NCI-H2227 (cell line): ENCODE data around the gene DYNC2H1.

Source experiments
- DNase-seq: peaks from one replicate; lab custom pipeline; 2025; ENCODE audit not compliant: unreplicated experiment; lab: John Stamatoyannopoulos, UW

The DYNC2H1 gene

DNA sequence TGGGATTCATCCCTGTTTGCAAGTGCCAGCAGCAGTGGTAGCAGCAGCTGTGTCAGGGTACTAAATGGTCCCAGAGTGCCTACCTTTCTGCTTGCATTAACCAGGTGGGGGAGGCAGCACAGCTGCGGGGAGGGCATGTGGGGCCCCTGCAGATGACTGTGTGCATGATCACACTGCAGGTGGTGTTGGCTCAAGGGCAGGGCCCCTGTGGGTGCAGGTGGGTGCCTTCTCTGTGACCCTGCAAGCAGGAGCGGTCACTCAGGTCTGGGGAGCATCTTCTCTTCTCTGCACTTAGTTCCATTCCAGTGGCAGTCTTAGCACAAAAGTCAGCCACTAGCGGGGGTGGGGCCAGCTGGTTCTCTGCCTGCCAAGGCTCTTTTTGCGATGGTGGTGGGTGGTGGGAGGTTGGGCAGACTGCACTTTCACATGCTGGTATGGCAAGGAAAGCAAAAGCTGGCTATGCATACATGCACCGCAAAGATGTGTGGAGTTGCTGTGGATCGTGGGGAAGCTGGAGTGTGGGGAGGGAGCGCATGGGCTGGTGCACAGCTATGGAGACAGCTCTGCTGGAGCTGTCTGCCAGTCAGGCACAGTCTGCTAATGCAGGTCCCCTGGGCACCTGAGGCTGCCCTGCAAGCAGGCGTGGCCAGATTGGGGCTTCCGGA, 157.1 kb downstream of the DYNC2H1 start:
- DNase-seq: no peak

DNA sequence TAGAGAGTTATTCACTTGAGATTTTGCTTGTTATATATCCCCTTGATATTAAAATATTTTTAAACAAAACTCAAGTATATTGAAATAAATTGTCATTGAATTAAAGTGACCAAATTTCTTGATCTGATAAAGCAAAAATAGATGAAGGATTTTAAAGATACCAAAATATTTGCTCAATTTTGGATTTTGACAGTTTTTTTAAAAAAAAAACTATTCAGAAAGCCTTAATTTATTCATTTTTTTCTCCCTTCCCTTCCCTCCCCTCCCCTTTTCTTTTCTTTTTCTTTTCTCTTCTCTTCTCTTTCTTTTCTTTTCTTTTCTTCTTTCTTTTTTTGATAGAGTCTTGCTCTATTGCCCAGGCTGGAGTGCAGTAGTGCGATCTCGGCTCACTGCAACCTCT, 163.7 kb downstream of the DYNC2H1 start:
- DNase-seq: no peak

DNA sequence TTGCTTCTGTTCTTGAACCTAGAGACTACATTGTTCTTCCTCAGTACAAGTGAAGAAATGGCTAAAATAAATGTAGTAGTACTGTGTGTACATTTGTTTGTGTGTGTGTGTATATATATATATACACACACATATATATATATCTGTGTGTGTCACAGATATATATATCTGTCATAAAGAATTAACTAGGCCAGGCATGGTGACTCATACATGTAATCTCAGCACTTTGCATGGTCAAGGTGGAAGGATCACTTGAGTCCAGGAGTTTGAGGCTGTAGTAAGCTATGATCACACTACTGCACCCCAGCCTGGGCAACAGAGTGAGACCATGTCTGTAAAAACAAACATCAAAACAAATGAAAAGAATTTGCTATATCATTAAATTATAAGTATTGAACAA, 164.8 kb downstream of the DYNC2H1 start:
- no peak for DNase-seq

DNA sequence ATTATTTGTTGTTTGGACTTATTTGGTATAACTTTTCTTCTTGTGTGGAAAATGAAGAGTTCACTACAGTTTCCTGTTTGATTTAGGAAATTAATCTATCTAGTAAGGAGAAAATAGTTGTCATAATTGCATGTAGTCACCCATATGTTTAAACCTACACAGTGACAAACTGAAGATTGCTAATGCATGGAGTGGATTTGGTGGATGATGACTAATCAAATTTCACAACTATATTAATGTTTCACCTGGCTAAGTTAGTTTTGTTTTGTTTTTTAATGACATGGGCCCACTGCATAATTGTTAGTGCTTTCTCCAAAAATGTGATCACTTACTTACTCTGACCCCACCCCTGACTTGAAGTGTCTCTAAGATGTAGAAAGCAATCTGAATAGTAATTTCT, 170.6 kb downstream of the DYNC2H1 start:
- no peak for DNase-seq

DNA sequence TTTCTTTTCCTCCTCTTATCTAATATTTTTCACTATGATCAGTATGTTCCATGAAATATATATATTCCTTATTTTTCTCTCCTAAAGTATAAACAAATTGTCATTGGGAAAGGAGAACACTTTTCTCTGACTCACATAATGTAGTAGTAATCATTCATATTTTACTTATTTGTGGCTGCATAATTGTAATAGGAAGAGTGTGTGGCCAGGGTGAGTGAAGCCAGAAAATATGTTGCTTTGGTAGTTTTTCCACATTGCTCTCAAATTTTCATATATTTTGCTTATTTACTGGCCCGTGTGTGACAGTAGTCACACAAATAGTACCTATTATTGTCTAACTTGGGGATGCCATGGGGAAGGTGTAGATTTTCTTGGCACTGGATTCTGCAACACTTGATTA, 172.1 kb downstream of the DYNC2H1 start:
- no peak for DNase-seq

DNA sequence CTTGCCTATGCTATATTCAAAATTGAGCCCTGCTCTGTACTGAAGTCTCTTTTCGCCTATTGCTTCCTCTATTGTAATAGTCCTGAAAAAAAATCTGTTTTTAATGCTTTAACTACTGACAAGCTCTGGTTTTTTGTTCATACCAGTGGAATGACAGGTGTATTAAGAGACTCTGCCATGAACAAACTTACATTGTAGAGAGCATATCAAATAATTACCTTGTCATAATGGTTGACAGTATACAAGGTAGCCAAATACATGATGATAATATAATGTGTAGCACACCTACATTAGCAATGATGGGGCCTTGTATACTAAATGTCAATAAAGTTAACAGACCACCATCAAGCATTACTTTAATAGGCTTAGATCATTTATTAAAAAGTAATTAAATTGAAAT, 175.0 kb downstream of the DYNC2H1 start:
- DNase-seq: no peak

DNA sequence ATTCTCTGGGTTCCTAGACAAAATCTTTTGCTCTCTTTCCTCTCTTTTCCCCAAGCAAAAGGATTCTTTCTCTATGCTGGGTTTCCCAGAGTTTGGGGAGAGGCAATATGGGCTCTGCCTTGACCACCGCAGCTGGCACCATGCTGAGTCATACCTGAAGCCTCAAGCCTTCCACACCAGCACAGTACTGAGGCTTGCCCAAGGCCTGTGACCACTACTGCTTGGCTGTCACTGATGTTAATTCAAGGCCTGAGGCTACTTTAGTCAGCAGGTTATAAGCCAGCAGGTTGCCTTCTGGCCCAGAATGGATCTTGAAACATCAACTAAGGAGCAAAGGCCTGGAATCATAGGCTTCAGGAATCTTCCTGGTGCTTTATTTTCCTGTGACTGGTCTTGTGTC, 185.3 kb downstream of the DYNC2H1 start:
- DNase-seq: no peak

DNA sequence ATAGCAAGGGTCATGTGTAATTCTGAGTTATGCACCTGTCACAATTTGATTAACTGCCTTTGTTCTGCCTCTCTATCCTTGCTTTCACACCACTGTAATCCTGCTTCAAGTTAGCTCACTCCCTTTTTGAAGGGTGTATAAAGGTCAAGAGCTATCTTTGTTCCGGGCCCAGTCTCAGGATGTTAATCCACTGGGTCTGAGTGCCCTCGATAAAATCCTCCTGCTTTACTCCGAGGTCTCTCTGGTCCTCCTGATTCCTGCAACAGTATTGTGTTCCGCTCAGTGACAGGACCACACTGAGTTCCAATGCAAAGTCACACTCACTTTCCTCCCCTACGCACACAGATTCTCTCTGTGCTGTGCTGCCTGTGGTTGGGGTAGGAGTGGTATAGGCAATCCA, 186.5 kb downstream of the DYNC2H1 start:
- peak; percentile 0 for DNase-seq

DNA sequence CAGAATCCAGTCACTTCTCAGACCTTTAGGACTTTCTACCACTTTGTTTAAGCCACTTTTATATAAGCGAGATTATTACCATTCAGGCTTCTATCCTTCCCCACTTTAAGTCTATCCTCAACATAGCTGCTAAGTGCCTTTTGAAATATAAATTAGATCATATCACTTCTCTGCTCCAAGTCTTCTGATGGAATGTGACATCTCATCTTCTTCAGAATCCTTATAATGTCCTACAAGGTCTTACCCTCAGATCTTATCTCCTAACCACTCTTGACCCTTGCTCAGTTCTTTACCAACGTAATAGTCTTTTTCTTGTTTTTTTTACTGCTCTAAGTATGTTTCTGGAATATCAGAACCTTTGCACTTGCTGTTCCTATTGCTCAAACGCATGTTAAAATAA, 188.7 kb downstream of the DYNC2H1 start:
- no peak for DNase-seq

DNA sequence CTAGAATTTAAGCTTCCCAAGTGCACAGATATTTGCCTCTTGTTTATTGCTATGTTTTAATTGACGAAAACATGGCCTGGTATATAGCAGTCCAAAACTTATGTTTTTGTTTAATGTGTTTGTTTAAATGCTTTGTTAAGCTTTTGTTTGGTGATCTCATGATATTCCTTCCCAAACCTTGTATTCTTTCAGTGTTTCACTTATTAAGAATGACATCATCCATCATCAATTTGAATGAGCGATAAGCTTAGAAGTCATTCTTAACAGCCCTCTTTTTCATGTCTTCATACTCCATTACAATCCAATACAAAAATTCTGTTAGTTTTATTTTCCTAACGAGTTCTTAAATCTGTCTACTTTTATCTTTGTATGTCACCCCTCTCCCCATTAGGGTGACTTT, 206.0 kb downstream of the DYNC2H1 start:
- DNase-seq: no peak

DNA sequence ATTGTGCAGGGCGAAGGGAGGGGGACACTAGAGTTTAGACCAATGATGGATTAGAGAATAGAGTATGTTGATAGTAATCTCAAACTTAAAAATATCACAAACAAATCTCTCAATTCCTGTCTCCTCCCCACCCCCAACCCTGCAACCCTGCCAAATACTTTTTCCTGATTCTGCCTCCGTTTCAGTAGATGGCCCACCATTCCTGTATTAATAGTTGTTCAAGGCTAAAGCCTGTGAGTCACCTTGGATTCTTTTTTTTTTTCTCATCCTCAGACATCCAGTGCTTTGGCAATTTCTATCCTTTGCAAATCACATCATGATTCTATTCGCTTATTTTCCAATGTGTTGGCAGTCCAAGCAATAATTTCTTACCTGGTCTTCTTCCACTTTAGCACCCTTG, 207.9 kb downstream of the DYNC2H1 start:
- DNase-seq: no peak

DNA sequence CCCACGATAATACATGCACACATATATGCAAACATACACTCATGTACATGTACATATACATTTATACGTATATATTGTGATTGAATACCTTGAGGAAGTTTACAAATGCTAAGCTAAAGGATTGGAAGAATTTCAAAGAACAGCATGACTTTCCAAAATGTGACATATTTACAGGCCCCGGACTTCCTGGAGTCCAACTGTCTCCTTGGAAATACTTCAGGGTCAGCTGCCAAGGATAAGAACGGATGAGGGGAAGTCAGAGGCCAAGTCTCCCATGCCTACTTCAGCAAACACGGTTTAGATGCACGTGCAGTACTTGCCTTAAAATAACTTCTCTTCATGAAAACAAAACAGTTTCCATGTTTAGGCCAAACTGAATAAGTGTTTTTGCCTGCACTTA, 213.6 kb downstream of the DYNC2H1 start:
- DNase-seq: no peak

DNA sequence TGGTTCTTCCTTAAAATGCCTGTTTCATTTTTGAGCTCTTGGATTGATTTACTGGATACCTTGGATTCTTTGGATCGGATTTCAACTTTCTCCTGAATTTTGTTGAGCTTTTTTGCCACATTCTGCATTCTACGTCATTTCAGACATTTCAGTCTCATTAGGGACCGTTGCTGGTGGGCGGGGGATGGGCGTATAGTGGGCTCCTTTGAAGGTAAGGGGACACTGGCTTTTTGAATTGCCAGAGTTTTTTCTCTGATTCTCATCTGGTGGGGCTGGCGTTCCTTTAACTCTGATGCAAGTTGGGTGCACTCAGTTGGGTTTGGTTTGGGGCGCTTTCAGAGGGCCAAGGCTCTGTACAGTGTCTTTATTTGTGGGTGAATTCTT, 216.5 kb downstream of the DYNC2H1 start:
- no peak for DNase-seq

DNA sequence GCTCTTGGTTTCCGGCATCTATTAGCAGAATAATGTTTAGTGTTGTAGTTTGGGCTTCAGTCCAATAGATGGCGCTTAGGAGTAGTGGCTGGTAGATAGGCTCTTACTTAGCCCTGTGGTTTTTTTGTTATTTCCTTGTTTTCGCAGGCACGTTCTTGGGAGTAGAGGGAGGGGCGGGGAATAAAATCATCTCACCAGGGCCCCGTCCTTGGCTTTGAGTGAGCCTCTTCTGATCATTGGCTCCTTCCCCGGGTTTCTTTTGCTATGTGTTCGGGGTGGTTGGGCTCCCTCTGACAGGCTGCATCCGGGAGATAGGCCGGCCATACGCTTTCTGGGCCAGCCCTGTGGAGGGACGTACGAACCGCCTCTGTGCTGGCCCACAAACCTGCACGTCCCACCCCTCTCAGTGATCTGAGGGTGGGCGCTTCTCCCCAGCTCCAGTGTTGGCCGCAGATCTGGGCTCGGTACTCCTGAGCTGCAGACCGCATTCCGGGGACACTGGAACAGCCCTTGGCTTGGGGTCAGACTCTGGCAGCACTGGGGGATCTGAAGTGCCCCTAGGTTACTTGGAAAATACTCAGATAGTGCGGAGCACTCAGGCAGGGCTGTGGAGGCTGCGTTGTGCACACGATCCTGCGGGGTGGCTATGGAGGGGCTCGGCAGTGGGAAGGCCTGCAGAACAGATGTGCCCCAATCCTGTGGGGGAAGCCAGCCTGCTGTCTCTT, 217.0 kb downstream of the DYNC2H1 start:
- peak; percentile 49 for DNase-seq

DNA sequence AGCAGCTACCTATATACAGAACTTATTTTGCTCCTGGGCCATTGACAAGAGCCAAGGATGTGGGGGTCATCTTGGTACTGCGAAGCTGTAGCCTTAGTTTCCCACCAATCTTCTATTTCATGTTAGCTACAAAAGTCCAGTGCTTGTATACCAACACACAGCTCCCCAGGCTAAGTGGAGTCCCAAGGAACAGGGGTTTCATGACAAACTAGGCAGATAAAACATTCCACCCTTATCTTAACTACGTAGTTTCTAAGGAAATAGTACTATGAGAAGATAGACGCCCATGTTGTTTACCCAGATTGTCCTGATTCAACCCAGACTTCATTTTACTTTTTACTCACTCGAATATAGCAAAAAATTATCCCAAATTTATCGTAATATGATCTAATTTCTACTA, 218.5 kb downstream of the DYNC2H1 start:
- DNase-seq: no peak

DNA sequence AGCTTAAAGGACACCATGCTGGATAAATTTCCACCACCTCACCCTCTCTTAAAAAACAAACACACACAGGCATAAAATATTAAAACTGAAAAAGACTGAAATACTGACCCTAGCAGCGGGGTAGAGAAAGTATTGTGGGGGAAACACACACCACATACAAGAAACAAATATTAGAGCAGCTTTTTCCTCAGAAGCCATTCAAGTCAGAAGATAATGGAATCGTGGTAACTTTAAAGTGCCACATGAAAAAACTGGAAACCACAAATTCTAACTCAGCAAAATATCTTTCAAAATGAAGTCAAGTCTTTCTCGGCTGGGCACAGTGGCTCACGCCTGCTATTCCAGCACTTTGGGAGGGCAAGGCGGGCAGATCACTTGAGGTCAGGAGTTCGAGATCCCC, 223.2 kb downstream of the DYNC2H1 start:
- DNase-seq: no peak

DNA sequence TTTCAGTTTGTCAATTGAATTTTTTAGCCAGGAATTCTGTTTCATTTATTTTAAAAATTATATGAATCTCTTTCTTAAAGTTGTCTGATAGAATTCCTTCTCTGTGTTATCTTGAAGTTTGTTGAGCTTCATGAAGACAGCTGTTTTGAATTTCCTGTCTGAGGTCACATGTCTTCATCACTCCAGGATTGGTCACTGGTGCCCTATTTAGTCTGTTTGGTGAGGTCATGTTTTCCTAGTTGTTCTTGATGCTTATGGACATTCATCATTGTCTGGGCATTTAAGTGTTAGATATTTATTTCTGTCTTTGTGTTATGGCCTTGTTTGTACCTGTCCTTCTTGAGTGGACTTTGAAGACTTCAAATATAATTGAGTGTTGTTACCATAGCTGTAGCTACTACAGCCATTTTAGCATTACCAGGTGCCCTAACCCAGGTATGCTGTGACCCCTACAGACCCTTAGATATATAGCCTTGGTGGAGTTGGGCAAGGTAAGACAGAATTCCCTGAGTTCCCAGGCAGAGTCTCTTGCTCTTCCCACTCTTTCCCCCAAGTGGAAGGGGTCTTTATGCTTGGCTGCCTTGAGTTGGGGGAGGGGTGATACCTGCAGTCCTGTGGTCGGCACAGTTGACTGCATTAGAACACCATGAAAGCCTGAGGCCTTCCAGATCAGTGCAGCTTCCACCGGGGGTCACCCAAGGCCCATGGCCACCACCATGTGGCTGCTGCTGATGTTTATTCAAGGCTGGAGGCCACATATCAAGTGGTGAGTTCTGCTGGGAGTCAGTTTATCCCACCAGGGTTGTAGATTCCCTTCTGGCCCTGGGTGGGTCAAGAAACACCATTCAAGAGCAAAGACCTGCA, 229.6 kb downstream of the DYNC2H1 start:
- no peak for DNase-seq

DNA sequence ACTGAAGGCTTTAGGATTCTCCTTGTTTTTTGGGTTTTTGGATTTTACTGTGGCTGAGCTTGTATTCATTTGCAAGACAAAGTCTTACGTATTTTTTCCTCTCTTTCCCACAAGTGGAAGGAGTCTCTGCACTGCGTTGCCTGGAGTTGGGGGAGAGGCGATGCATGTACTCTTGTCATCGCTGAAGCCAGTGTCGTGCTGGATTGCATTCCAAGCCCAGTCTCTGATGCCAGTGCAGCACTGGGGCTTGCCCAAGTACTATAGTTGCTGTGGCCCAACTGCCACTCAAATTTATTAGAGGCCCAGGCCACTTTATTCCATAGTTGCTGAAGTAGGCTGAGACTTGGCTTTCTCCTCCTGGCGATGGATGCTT, 230.2 kb downstream of the DYNC2H1 start:
- no peak for DNase-seq

DNA sequence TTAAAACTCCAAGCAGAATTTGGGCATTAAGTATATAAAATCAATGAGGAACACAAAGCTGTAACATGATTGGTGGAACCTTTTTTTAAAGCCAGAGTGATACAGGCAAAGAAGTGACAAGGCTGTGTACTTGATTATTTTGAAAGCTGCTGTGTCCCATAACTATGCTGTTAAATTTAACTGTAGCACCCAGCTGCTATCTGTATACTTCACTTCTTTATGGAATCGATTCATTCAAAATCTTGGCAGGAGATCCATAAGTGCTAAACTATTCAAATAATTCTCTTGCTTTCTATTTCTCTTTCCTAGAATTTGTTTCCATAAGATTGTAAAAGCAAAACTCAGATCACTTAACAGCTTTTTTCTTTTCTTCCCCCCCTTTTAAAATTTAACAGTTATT, 231.7 kb downstream of the DYNC2H1 start:
- no peak for DNase-seq

DNA sequence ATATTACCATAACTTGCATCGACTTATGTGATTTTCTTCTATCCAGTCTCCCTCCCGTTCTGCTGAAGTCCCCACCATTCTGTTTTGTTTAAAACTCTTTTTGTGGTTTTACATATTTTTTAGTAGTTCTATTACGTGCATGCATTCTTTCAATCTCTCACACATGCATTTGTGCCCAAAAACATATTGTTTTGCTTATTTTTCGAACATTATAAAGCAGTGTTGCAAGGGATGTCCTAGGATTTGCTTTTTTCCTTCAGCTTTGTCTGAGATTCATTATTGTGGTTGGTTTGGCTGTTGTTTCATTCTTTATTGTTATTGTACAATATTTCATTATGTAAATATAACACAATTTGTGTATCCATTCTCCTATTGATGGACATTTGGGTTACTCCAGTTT, 235.7 kb downstream of the DYNC2H1 start:
- no peak for DNase-seq

DNA sequence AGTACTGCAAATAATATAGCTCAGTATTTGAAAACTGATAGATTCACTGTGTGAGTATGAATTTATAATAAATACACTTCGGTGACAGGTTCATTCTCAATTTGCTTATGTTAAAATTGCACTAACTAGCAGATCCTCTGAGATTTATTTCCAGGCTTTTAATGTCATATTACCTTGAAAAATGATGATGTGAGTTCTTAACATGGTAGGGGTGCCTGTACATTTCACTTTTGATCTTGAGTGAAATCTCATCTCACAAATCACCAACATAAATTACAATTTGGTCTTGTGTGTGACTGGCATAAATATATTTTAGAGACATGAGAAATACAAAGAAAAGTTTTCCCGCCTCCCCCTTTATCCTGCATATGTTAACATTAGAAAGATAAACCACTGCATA, 240.4 kb downstream of the DYNC2H1 start:
- DNase-seq: no peak

DNA sequence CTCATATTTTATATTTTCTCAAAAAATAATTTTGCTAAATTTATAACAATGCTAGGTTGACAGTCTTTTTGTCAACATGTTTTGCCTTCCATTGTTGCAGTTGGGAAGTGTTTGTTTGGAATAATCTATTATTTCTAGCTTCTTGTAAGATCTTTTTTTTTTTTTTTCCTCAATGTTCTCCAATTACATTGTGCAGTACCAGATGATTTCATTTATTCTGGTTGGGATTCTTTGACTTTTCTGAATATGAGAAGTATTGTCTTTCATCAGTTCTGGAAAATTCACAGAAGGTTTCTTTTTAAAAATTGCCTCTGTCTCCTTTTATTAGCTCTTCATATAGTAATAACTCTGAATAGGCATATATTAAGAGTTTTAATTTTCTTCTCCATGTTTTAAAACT, 245.4 kb downstream of the DYNC2H1 start:
- no peak for DNase-seq
